Fibroblast of mammary gland (primary cell): ENCODE results near the gene TM2D3.

Experiments
- DNase-seq: peaks from one replicate; pipeline ENCODE4 v3.0.0-alpha.2; 2010; ENCODE audit warnings: low read depth
- H3K4me3 ChIP-seq: 2 replicates; pipeline ENCODE4 v1.5.1; 2011; ENCODE audit warnings: low read depth, mild to moderate bottlenecking, low read length, moderate library complexity; ENCODE audit not compliant: control insufficient read depth
- TF ChIP-seq, protein P1 (sequence below): conservative IDR thresholded peaks from 2 replicates; pipeline ENCODE4 v1.5.1; 2011; ENCODE audit warnings: low read depth, low read length, inconsistent platforms; ENCODE audit not compliant: control insufficient read depth, insufficient read depth

Gene TM2D3

DNA sequence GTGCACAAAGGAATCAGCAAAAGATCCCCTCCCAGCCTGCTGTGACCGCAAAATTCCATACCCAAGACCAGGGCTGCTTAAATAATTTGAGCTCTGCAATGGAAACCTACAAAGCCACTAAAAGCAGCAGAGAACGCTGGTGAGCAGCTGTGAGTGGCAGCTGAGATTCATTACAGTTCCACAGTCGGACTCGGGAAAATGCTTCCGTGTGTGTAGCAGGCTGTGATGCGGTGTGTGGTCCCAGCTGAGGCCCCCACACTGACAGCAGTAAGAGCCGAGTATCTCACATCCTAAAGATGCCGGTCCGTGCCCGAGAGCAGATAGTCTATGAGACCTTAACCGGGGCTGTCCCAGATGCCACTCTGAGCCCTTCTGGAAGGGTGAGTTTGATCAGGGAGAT, 37.4 kb downstream of the TM2D3 start:
- TF ChIP-seq, protein P1, sequence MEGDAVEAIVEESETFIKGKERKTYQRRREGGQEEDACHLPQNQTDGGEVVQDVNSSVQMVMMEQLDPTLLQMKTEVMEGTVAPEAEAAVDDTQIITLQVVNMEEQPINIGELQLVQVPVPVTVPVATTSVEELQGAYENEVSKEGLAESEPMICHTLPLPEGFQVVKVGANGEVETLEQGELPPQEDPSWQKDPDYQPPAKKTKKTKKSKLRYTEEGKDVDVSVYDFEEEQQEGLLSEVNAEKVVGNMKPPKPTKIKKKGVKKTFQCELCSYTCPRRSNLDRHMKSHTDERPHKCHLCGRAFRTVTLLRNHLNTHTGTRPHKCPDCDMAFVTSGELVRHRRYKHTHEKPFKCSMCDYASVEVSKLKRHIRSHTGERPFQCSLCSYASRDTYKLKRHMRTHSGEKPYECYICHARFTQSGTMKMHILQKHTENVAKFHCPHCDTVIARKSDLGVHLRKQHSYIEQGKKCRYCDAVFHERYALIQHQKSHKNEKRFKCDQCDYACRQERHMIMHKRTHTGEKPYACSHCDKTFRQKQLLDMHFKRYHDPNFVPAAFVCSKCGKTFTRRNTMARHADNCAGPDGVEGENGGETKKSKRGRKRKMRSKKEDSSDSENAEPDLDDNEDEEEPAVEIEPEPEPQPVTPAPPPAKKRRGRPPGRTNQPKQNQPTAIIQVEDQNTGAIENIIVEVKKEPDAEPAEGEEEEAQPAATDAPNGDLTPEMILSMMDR: no peak
- no peak for DNase-seq
- no peak overlapping the region for H3K4me3 ChIP-seq

DNA sequence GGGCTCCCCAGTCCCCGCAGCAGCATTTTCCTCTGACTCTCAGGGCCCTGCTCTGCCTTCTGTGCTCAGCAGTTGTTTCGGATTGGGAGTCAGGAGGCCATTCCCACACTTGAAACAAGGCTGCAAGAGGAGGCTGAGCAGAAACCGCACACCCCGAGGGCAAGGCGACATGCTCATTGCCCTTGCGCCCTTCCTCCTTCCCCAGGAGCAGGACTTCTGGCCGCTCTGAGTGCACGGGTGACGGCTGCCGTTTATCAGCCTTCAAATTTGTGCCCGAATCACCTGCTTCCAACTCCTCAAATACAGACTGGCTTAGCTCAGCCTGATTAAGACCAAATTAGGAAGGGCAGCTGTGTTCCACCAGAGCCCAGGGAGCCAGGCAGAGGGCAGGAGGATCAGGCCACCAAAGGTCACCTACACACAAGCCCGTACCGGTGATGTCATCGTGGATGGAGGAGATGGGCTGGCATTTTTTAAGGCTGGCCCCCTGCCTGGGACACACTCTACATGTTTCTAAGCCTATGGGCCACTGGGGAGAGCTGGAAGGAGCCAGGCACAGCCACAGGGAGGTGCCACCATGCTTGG, 38.1 kb downstream of the TM2D3 start:
- TF ChIP-seq, protein P1: no peak
- H3K4me3 ChIP-seq: no peak overlapping the region
- DNase-seq: no peak

DNA sequence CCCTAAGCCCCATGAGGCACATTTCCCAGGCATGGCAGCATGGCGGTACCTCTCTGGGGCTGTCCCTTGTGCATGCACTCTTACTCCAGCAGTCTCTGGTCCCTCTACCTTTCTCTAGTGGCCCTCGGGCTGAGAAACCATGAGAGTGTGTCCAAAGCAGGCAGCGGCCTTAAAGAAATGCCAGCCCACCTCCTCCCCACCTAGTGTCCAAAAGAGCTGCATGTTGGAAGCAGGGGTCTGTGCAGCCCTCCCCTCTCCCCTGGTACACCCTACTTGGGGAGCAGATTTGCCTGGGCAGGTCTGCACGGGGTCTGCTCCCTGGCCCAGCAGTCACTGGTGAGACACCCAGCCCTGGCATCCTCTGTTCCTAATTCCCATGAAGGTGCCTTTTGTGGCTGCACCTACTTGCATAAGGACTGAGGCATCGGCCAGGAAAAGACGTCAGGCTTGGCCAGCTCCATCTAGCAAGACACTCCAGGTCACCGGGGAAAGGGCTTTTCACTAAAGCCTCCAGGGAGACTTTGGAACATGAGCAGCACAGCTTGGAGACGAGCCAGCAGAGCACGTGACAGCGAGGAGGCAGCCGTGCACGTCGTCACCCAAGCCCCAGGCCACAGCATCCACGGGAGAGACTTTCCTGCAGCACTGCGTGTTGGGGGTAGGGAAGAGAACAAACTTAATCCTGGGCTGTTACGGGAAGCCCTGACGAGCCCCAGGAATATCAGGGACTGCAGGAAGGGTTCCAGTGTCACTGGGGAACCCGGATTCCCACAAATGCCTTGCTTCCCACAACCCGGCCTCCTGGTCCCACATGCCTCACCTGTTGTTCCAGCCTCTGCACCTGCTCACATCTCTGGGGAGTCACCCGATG, 38.8 kb downstream of the TM2D3 start:
- H3K4me3 ChIP-seq: no peak overlapping the region
- TF ChIP-seq, protein P1: no peak
- peak; percentile 35 for DNase-seq

DNA sequence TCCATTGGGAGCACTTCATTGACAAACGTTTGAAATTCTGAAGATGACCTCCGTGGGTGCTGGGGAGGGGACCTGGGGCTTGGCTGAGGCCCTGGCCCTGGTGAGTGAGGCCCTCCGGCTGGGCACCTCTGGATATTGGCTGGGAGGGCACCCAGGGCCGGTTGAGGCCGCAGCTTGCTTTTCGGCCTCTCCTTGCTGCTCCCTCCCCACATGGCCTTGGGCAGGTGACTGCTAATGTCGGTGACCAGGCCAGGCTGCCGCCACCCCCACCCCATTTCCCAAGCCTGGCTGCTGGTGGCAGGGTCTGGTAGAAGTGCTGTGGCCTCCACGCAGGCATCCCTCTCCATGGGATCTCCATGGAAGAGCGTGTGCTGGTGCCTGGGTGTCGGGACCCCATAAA, 39.5 kb downstream of the TM2D3 start:
- TF ChIP-seq, protein P1: no peak
- DNase-seq: no peak
- no peak overlapping the region for H3K4me3 ChIP-seq

DNA sequence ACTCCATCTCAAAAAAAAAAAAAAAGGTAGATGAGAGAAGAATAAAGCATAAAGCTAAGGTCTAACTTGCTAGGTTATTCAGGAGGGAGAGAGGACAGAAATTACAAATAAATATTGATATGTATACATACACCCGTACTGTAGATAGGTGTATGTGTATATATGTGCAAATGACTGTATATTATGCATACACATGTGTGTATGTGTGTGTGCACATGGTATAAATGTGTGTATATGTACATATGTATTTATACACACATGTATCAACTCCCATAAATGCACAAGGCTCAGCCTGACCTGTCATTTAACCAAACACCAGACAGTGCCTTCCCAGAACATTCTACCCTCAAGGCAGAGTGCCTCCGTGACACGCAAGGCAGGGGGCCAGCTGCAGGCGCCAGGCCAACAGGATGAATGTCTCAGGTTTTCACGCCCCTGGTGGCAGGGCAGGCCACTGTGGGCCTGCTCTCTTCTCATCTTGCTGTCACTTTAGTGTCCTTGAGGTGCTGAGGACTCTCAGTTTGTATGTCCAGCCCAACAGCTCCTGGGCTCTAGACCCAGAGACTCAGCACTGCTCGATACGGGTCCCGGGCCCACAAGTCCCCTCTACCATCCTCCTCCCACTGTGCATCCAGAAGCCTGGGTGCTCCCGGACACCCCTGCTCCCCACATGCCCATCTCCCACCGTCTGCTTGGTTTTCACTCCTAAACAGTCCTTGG, 40.4 kb downstream of the TM2D3 start:
- H3K4me3 ChIP-seq: no peak overlapping the region
- no peak for DNase-seq
- TF ChIP-seq, protein P1: no peak

DNA sequence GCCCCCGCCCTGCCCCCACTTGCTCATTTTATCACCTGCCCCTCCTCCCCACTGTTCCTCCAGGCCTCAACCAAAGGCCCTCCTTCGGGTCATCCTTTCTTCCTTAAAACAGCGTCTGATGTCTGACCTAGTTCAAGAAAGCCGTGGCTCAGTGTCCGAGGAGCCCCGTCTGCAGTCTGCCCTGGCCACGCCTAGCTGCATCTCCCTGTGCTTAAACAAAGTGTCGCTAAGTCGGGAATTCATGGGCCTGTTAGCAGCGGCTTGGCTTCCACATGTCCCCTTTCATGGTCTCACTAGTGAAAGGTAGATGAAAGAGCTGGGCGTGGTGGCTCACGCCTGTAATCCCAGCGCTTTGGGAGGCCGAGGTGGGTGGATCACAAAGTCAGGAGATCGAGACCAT, 41.2 kb downstream of the TM2D3 start:
- TF ChIP-seq, protein P1: no peak
- no peak overlapping the region for H3K4me3 ChIP-seq
- DNase-seq: no peak
